GM21390 (cell line): ENCODE measurements around the gene ACD.

Source experiments
- ATAC-seq: cut with Tn5 transposase; IDR thresholded peaks from one replicate; pipeline ENCODE4 v1.9.1; 2021; ENCODE audit not compliant: unreplicated experiment

ACD gene

GRCh38 chr16:67648088-67648763 lies 11.8 kb downstream of the ACD start:
- ATAC-seq: no peak

- no peak for ATAC-seq
These were observed 12.4 kb downstream of the ACD start for GRCh38 chr16:67647681-67648080.

DNA sequence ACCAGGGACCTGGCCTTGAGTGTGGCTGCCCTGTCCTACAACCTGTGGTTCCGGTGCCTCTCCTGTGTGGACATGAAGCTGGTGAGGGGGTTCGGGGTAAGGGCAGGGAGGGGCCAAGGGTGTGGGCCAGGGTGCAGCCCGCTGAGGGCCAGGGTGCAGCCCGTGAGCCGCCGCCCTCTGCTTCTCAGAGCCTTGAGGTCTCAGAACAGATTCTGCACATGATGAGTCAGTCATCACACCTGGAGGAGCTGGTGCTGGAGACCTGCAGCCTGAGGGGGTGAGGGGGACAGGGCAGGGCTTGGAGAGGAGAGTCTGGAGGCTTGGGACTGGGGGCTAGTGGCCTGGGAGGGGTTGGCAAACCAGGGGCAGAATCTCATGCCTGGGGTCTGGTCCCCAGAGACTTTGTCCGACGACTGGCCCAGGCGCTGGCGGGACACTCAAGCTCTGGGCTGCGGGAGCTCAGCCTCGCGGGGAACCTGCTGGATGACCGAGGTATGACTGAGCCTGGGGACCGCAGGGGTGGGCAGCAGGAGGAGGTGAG lies 12.9 kb downstream of the ACD start:
- no peak for ATAC-seq

DNA sequence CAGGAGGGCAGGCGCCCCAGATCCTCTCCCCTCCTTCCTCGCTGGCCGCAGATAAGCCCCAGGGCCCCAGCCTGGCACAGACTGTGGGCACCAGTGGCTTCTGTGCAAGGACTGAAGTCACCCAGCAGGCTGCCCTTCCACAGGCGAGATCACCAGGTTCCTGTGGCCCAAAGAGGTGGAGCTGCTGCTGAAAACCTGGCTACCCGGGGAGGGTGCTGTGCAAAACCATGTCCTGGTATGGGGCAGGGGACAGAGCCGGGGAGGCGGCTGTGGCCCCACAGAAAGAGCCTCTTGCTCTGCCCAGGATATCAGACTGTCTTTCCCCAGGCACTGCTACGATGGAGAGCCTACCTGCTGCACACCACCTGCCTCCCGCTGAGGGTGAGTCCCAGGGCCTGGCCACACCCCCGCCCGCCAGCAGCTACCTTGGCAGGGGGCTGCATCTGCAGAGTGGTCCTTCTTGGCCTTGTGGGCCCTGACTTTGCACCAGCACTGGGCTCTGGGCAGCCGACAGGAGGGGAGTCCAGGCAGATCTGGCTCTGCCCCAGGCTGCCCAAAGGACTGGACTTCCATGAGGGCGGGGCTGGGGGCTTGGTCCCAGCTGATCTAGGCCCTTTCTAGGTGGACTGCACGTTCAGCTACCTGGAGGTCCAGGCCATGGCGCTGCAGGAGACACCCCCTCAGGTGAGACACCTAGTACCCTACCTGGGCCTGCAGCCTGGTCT lies 14.5 kb downstream of the ACD start:
- ATAC-seq: peak; percentile 21

DNA sequence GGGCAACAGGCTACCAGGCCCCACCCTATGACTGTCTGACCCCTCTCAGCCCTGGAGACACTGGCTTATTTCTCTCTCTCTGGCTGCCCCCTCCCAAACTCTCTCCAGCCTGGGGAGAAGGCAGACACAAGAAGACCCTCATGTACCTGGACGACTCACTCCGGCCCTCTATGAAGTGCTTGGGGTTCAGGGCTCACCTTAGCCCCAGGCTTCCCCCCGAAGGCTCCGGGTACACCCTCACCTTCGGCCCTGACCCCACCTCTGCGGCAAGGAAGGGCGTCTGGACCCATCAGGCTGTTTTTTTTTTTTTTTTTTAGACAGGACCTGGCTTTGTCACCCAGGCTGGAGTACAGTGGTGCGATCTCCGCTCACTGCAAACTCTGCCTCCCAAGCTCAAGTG lies 16.0 kb downstream of the ACD start:
- ATAC-seq: no peak

GRCh38 chr16:67641779-67642708 lies 18.0 kb downstream of the ACD start:
- no peak for ATAC-seq

DNA sequence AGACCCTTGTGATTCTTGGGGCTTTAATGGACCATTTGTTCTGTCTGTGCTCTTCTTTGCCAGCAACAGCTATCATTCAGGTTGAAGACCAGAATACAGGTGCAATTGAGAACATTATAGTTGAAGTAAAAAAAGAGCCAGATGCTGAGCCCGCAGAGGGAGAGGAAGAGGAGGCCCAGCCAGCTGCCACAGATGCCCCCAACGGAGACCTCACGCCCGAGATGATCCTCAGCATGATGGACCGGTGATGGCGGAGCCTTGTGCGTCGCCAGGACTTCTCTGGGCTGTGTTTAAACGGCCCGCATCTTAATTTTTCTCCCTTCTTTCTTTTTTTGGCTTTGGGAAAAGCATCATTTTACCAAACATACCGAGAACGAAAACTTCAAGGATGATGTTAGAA lies 22.4 kb downstream of the ACD start:
- ATAC-seq: no peak

DNA sequence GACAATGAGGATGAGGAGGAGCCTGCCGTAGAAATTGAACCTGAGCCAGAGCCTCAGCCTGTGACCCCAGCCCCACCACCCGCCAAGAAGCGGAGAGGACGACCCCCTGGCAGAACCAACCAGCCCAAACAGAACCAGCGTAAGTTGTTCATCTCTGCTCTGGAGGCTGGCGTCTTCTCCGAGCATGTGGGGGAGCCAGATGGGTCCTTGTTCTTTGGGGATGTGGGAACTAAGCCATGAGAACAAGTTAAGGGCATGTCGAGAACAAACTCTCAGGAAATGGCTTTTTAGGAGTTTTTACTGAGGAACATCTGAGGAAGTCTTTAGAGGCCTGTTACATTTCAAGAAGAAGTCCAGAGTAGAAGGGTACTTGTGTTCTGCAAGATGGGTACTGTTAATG lies 23.3 kb downstream of the ACD start:
- ATAC-seq: no peak

GRCh38 chr16:67632415-67633172 lies 27.5 kb downstream of the ACD start:
- ATAC-seq: no peak

GRCh38 chr16:67628216-67628615 lies 31.8 kb downstream of the ACD start:
- no peak for ATAC-seq

- ATAC-seq: no peak
These were observed 46.3 kb downstream of the ACD start for GRCh38 chr16:67613808-67614207.

- ATAC-seq: no peak
These were observed 51.7 kb downstream of the ACD start for GRCh38 chr16:67608364-67608763.
